ENCODE data around the gene NRAP. TPM values are rescaled to one million over a fixed set of nuclear protein-coding genes. Genes with fewer than 3 reads are reported as not detected.

The NRAP gene
- polyA plus RNA-seq, 3 donors, result not detected

GRCh38 chr10:113565364-113565763, 98.5 kb downstream of the NRAP start:
- peaks cover 2% of the 10 kb centered on the region in 3 donors for H3K27me3 Mint-ChIP-seq (ENCODE audit: low read depth in 3 of 3)
- no peak overlapping the region for H3K4me3 Mint-ChIP-seq
- Histone ChIP-seq H3K4me3 (replicated peaks in 1 of 3; ENCODE audit: low read depth in 2 of 3, low read length in 3 of 3) (no peak overlapping the region), H3K4me2 (replicated peaks; ENCODE audit: extremely low read depth, low read length, poor library complexity, severe bottlenecking) (no peak overlapping the region), H2AFZ (ENCODE audit: insufficient read depth, low read depth, low read length, poor library complexity, severe bottlenecking) (no peak overlapping the region), H3K79me2 (ENCODE audit: insufficient read depth, low read length) (no peaks in the 10 kb centered on the region), H3K9ac (ENCODE audit: insufficient read depth, low read length, poor library complexity, severe bottlenecking) (no peak overlapping the region), H3K9me3 (replicated peaks in 1 of 2; ENCODE audit: control insufficient read depth in 1 of 2, insufficient read depth in 1 of 2, low read length in 2 of 2) (no peaks in the 10 kb centered on the region), H3K4me1 (ENCODE audit: control insufficient read depth in 1 of 2, insufficient read depth in 2 of 2, low read length in 2 of 2) (peaks cover 0 to 4% of the 10 kb centered on the region in 2 donors), H3K36me3 (replicated peaks in 1 of 2; ENCODE audit: control insufficient read depth in 1 of 2, insufficient read depth in 2 of 2, low read length in 2 of 2) (no peaks in the 10 kb centered on the region), H3K27me3 (ENCODE audit: control insufficient read depth in 2 of 2, insufficient read depth in 2 of 2, low read length in 2 of 2) (no peaks in the 10 kb centered on the region), H4K20me1 (ENCODE audit: insufficient read depth, low read length) (no peaks in the 10 kb centered on the region), H3K27ac (ENCODE audit: low read depth in 1 of 2, low read length in 2 of 2) (no peak overlapping the region)
- no peak overlapping the region for H3K27ac Mint-ChIP-seq
- WGBS (ENCODE audit: insufficient coverage), result no CpG with 5 or more reads among the region's 1 CpG
- TF ChIP-seq CTCF (IDR thresholded peaks at IDR 0.05), result no peak
- no peaks in the 10 kb centered on the region for H3K36me3 Mint-ChIP-seq
- no peaks in the 10 kb centered on the region for H3K9me3 Mint-ChIP-seq
- intact Hi-C loops (cut with micrococcal nuclease), result no loop called here
- no peak for DNase-seq
- peaks cover 5% of the 10 kb centered on the region for H3K4me1 Mint-ChIP-seq

GRCh38 chr10:113563306-113564088, 100.3 kb downstream of the NRAP start:
- Histone ChIP-seq H3K27me3 (ENCODE audit: control insufficient read depth in 2 of 2, insufficient read depth in 2 of 2, low read length in 2 of 2) (peaks cover 0 to 1% of the 10 kb centered on the region in 2 donors), H3K27ac (ENCODE audit: low read depth in 1 of 2, low read length in 2 of 2) (no peak overlapping the region), H3K4me3 (replicated peaks in 1 of 3; ENCODE audit: low read depth in 2 of 3, low read length in 3 of 3) (peak overlapping the region in 2 of 3 experiments; percentile 9 to 58), H3K36me3 (replicated peaks in 1 of 2; ENCODE audit: control insufficient read depth in 1 of 2, insufficient read depth in 2 of 2, low read length in 2 of 2) (no peaks in the 10 kb centered on the region), H3K9ac (ENCODE audit: insufficient read depth, low read length, poor library complexity, severe bottlenecking) (no peak overlapping the region), H3K4me2 (replicated peaks; ENCODE audit: extremely low read depth, low read length, poor library complexity, severe bottlenecking) (peak overlapping the region; percentile 74), H3K9me3 (replicated peaks in 1 of 2; ENCODE audit: control insufficient read depth in 1 of 2, insufficient read depth in 1 of 2, low read length in 2 of 2) (no peaks in the 10 kb centered on the region), H4K20me1 (ENCODE audit: insufficient read depth, low read length) (no peaks in the 10 kb centered on the region), H3K79me2 (ENCODE audit: insufficient read depth, low read length) (no peaks in the 10 kb centered on the region), H3K4me1 (ENCODE audit: control insufficient read depth in 1 of 2, insufficient read depth in 2 of 2, low read length in 2 of 2) (peaks cover 0 to 4% of the 10 kb centered on the region in 2 donors), H2AFZ (ENCODE audit: insufficient read depth, low read depth, low read length, poor library complexity, severe bottlenecking) (peak overlapping the region; percentile 48)
- peak; percentile 38 to 53 (median 42) for DNase-seq
- H3K9me3 Mint-ChIP-seq, result no peaks in the 10 kb centered on the region
- no peaks in the 10 kb centered on the region for H3K36me3 Mint-ChIP-seq
- peaks cover 2 to 7% (median 2%) of the 10 kb centered on the region in 3 donors for H3K27me3 Mint-ChIP-seq (ENCODE audit: low read depth in 3 of 3)
- H3K27ac Mint-ChIP-seq, result peak overlapping the region in 1 of 7 donors; percentile 26
- 21% methylated on average over 16 of the region's 18 CpGs for WGBS (ENCODE audit: insufficient coverage)
- TF ChIP-seq CTCF (IDR thresholded peaks at IDR 0.05), result peak; percentile 96
- peaks cover 5% of the 10 kb centered on the region for H3K4me1 Mint-ChIP-seq
- peak overlapping the region; percentile 75 to 91 for H3K4me3 Mint-ChIP-seq
- intact Hi-C loops (cut with micrococcal nuclease), result no loop called here
